GM21390 (cell line): ENCODE measurements around the gene TENM4.
"Not testable (repeated sequence)": the region's sequence is repeated elsewhere in the genome, so short reads cannot be mapped to it uniquely, and the experiment has no call there.

Experiments used
- ATAC-seq: cut with Tn5 transposase; IDR thresholded peaks from one replicate; pipeline ENCODE4 v1.9.1; 2021; ENCODE audit not compliant: unreplicated experiment

TENM4 gene

GRCh38 chr11:78653294-78653909 is 787.4 kb downstream of the TENM4 start:
- no peak for ATAC-seq

GRCh38 chr11:78652843-78653239 is 788.0 kb downstream of the TENM4 start:
- ATAC-seq: no peak

- ATAC-seq: no peak
These were observed 788.6 kb downstream of the TENM4 start for GRCh38 chr11:78651923-78652842.

GRCh38 chr11:78651136-78651775 is 789.6 kb downstream of the TENM4 start:
- no peak for ATAC-seq

- ATAC-seq: no peak
These were observed 791.2 kb downstream of the TENM4 start for GRCh38 chr11:78649361-78650215.

DNA sequence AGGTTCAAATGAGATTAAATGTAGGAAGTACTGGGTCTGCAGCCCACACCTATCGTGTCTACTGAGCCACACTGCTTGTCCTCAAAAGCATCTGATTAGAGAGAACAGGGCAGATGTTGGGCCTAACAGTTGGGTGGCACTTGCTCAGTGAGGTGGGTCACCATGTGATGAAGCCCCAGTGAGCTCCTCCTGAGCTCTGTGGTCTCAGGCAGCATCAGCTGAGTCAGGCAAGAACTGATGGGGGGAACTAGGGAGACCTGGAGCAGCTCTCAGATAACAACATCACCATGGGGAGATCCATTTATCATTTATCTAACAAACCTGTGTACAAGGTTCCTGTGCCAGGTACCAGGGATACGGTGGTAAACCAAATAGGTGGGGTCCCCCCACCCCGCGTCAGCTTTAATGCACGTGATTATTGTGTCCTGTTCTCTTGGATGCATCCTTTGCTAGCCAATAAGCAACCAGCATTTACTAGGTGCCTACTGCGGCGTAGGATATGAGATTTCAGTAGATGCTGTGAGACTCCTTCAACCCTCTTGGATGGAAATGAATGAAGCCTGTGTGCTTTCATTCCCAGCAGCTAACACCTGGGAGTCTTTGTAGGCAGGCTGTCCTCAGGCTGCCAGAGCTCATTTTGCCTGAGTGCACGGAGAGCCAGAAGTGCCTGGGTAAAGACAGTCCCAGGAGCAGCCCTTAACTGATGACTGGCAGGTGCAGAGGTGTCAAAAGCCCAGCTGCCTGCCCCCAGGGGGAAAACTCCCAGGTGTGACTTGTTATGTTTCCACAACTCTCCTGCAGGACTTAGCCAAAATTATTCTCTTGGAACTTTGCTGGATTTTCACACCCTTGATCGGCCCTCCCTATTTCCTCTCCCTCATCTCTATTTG is 792.6 kb downstream of the TENM4 start:
- ATAC-seq: no peak

GRCh38 chr11:78647266-78647915 is 793.4 kb downstream of the TENM4 start:
- ATAC-seq: no peak

DNA sequence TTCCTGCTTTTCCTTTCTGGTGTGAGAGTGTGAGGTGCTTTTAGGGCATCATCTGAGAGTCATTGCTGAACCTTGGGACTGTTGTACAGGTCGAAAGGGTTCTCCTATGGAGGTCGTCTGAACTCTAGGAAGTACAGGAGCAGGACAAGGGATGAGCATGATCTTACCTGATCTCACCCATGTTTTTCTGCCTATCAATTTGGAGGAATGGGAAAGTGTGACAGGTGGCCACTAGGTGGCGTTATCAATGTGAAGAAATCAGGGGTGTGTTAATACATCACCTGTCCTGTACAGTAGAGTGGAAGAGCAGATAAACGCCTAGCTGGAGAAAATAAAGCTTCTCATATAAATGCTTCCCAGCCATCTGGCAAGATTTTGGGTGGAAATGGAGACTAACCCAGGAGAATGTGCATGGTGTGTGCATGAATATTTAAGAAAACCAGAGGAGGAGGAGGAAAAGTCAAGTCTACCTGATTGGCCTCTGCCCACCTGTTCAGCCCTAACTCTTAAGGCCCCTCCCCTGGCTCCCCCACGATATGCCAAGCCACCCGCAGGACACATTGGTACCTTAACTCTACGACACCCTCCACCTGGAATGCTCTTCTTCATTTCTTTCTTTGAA is 794.2 kb downstream of the TENM4 start:
- no peak for ATAC-seq

- ATAC-seq: peak; percentile 81
These were observed 795.3 kb downstream of the TENM4 start for GRCh38 chr11:78645226-78646202.

DNA sequence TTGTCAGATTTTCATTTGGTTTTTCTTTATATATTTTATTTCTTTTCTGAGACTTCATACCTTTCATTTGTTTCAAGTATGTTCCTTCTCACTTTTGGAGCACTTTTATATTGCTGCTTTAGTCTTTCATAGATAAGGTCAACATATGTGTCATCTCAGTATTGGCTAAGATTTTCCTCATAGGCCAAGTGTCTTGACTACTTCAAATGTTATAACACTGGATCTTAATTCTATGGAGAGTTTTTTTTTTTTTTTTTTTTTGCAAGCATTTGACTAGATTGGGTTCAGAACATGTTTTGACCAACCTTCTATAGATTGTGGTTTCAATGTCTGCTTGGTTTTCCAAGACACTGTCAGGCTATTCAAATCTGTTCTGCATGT is 797.2 kb downstream of the TENM4 start:
- ATAC-seq: no peak

DNA sequence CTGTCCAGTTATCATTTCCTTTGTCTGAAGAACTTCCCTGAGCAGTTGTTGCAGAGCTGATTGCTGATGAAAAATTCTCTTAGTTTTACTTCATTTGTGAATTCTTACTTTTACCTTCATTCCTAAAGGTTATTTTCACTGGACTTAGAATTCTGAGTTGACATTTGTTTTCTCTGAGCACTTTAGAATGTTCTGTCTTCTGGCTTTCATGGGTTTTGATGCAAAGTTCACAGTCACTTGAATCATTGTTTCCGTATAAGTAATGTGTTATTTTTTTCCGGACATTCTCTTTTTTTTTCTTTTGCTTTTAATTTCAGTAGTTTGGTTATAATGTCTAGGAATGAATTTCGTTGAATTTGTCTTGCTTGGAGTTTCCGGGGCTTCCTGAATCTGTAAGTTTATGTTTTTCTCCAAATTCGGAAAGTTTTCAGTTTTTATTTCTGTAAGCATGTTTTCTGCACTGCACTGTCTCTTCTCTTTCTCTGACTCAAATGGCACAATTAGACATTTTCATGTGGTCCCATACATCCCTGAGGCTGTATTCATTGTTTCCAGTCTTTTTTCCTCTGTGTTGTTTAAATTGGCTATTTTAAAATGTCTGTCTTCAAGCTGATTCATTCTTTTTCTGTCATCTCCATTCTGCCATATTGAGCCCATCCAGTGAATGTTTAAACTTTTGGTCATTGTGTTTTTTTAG is 797.7 kb downstream of the TENM4 start:
- no peak for ATAC-seq

DNA sequence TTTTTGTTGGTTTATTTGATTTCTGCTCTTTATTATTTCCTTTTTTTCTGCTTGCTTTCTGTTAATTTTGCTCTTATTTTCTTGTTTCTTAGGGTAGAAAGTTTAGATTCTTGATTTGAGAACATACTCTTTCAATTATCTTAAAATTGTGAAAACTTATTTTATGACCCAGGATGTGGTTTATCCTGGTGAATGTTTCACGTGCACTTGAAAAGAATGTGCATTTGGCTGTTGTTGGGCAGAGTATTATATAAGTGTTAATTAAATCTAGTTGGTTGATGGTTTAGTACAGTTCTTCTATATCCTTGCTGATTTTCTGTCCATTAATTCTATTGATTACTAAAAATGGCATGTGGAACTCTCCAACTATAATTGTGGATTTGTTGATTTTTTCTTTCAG is 799.3 kb downstream of the TENM4 start:
- no peak for ATAC-seq

DNA sequence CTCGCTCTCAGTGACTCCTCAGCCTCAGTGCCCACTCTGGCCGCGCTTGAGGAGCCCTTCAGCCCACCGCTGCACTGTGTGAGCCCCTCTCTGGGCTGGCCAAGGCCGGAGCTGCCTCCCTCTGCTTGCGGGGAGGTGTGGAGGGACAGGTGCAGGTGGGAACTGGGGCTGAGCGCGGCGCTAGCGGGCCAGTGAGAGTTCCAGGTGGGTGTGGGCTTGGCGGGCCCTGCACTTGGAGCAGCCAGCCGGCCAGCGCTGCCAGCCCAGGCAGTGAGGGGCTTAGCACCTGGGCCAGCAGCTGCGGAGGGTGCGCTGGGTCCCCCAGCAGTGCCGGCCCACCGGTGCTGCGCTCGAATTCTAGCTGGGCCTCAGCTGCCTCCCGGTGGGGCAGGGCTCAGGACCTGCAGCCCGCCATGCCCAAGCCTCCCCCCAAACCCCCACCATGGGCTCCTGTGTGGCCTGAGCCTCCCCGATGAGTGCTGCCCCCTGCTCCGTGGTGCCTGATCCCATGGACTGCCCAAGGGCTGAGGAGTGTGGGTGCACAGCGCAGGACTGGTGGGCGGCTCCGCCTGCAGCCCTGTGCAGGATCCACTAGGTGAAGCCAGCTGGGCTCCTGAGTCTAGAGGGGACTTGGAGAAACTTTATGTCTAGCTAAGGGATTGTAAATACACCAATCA is 802.0 kb downstream of the TENM4 start:
- no peak for ATAC-seq

GRCh38 chr11:78637527-78637926 is 803.3 kb downstream of the TENM4 start:
- not testable (repeated sequence) for ATAC-seq

GRCh38 chr11:78635814-78636506 is 804.9 kb downstream of the TENM4 start:
- ATAC-seq: peak; percentile 87
